Activated CD4-positive, alpha-beta T cell treated with anti-CD3 and anti-CD28 coated beads, Interleukin-2, amount 50 U/mL, for 48 hours (primary cell): ENCODE data around the gene RPTOR.

Source experiments
- DNase-seq, 2 experiments: peaks; one replicate each; pipeline ENCODE4 v3.0.0-alpha.2; 2020

The RPTOR gene

DNA sequence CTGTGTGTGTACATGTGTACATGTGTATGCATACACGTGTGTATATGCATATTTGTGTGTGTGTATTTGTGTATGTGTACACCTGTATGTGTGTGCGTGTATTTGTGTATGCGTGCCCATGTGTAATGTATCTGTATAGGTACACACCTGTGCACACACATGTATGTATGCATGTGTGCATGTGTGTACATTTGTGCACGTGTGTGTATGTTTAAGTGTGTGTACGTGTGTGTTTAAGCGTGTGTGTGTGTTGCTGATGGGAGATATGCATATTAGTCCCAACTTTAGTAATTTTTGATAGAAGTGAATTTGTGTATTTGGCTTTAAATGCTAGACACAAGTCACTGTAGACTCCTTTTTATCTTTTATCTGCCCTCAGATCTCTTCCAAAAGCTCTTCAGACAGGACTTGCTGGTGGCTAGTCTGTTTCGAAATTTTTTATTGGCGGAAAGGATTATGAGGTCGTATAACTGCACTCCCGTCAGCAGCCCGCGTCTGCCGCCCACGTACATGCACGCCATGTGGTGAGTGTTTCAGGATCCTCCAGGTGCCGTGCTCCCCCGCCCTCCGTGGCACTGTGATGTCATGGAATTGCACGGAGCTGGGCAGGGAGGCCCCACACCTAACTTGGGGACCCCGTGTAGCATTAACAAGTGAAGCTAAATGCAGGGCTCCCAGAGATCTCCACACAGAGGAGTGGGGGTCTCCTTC is 278.2 kb downstream of the RPTOR start:
- DNase-seq, result no peak

DNA sequence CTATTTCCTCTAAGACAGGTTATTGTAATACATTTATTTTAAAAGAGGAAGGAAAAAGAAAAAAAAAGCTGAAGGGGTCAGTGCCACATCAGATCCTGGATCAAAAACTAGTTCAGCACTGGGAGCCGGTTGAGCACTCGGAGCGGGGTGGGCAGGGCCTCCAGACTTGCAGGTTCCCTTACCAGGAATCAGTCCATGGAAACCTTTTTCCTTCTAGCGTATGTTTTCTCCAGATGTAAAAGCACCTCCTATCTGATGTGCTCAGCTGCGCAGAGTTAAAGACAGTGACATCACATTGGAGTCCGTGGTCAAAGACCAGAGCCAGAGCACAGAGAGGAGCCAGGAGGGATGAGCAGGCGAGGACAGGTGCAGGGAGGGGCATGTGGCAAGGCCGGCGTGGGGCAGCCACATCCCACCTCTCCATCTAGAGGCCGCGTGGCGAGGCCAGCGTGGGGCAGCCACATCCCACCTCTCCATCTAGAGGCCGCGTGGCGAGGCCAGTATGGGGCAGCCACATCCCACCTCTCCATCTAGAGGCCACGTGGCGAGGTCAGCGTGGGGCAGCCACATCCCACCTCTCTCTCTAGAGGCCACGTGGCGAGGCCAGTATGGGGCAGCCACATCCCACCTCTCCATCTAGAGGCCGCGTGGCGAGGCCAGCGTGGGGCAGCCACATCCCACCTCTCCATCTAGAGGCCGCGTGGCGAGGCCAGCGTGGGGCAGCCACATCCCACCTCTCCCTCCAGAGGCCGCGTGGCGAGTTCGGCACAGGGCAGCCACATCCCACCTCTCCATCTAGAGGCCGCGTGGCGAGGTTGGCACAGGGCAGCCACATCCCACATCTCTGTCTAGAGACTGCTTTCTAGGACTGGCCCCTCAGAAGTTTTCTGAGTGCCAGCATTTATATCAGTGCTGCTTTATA is 280.2 kb downstream of the RPTOR start:
- DNase-seq, result no peak

DNA sequence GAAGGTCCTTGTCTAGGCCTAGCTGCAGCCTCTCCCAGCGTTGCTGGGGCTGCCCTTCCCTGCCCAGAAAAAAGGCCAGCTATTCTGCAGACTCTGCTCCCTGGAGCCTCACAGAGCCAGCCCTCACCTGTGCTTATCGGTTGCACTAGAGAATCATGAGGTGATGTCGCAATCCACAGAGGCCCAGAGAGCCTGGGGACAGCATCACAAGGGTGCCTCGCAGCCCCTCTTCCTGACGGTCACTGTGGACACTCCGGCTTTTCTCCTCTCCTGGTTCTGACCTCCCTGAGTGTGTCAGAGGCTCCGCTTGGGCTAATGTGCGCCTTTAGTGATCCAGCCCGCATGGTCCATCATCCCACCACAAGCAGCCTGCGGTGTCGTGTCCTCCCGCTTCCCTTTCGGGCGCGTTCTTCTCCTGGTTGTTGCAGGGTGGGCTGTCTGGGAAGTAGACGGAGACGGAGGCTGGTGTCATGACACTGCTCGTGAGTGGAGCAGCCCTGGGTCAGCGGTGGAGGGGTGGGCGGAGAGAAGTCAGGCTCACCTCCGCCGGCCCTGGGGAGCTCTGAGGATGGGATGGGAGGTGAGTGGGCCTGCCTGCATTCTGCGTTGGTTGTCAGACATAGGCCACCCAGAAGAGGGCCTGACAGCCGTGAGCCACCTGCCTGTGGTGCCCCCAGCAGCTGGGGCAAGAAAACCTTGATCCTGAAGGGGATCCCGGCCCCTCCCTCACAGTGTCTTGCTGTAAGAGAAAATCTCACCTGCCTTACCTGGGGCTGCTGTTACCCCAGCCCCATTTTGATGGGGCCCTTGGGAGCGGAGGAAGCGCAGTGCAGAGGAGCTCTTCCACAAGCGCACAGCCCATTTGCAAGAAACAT is 281.1 kb downstream of the RPTOR start:
- DNase-seq, result no peak

DNA sequence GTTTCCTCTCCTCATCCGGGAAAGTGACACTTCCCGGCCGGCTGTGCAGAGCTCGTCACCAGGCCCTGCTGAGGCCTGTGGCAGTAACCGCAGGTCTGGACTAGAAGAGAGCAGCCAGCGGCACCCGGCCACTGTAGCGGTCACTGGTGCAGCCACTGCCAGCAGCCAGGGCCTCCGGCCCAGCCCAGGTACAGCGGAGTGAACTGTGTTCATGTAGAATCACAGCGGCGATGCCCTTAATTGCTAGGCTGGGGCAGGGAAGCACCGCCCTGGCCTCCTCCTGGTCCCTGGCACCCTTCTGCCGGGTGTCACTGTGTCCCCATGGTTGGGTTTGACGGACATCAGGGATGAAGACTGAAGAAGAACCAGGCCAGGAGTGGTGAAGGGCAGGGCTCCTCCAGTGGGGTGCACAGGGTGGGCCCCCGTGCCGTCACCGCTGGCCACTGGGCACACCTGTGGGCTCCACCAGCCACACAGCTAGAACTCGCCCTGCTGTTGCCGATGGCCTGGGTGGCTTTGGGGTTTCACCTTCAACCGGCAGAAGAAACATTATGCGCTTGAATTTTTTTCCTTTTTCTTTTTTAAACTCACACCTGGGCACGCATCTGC is 281.8 kb downstream of the RPTOR start:
- no peak for DNase-seq

DNA sequence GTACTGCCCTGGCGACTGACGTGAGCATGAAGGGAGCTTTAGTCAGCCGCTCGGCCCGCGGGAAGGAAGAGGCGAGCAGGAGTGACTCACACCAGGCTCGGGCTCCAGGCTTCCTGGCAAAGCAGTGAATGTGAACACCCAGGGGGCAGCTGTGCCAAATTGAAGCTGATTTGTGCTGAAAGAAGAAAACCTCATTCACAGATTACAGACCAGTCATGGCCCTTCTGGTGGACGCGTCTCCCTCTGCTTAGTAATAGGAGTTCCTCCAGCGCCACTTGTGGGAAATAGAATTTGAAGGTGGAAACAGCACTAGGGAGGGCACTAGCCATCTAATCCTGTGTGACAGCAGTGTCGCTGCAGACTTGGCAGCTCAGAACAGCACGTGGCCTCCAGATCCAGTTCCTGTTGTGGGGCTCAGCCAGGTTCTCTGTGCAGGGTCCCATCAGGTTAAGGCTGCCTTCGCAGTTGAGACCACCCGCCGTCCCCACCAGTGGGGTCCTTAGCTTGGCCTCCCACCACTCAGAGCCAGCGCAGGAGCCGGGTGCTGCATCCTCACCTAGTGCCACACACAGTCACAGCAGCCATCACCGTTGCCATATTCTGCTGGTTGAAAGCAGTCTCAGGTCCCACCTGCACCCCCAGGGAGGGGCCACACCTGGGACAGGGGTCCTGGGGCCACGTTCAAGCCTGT is 282.5 kb downstream of the RPTOR start:
- no peak for DNase-seq

DNA sequence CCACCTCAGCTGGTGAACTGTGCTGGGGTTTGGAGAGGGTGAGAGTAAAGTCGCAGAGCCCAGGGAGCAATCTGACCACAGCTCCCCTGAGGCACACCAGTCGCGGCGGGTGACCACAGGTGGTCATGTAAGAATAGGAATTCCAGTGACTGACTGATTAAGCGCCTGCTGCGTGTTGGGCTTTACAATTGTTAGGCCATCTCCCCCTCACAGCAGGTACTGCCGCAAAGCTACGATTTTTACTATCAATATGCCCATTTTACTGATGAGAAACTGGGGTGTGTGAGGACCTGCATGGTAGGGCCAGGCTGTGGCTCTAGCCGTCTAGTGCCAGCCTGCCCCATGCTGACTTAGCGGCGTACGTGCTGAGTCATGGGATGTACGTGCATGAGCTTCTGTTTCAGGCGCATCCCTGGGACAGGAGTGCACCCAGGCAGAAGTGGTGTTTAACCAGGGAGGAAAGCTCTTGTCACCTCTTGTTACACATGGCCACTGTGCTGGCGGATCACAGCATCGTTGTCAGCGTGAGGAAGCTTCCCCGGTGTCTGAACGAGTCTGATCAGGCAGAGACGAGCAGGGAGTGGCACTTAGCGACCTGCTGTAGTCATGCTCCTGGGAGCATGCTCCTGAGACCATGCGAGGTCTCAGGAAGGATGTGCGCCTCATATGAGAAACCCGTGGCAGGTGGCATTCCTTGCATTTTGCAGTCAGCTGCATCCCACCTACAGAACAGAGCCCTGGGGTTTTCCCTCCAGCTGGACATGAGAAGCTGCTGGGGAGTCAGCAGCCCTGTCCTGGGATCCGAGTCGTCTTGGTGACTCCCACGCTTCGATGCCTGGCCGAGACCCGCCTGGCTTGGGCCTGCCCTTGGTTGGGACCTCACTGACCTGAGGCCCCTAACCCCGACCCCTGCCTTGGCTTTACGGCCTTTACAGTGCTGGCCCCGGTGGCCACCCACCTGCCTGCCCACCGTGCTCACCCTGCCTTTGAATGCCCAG is 283.3 kb downstream of the RPTOR start:
- DNase-seq, result no peak

DNA sequence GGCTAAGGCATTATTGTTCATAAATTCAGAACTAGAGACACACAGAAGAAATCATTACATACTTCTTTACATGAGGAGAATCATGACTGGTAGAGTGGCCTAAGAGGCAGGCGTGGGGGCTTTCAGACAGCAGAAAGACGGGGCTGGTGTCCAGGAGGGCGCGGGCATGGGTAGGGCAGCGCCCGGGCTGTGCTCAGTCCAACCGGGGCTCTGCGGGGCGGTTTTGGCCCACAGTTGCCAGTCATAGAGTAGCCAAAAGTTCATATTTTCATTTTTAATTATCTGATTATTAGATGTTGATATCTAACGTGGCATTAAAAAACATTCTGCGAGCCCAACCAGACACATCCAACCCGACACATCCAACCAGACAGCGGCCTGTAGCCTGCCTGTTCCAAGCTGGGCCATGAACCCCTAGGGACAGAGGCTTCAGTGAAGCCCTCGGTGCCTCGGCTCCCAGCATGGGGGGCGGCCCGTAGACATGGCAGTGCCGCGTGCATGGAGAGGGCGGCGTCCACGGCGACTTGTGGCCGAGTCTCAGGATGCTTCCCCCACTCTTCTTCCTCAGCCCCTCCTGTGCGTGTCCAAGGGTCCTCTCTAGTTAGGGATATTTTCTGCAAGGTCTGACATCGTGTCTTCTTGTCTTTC is 284.7 kb downstream of the RPTOR start:
- DNase-seq, result no peak

DNA sequence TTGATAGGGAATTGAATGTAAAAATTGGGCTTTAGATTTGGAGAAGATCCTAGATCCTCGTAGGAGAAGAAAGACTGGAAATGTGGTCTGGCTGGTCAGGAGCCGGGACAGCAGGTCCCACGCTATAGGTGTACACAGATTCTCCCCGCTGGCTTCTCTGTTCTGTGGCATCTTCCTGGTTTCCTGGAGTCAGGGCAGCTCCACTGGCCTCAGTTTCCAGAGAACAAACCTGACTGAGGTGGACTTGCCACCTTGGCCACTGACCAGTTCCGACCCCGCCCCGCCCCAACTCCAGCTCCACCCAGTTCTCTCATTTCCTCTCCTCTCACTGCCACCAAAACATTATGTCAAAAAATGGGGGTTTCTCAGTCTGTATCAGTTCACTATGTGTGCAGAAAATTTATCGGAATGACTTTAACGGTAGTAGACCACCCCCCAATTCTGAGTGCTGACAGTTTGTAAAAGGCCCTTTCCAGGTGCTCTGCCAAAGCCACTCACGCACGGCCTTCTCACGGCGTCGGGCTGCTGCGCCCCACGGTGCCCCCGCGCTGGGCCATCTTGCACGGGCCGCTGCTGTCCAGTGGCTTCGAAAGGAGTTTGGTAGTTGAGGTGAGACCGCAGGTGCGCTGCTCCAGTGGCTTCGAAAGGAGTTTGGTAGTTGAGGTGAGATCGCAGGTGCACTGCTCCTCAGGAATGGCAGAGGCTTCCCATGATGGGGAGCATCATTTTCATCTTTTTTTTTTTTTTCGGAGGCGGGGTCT is 285.6 kb downstream of the RPTOR start:
- no peak for DNase-seq

DNA sequence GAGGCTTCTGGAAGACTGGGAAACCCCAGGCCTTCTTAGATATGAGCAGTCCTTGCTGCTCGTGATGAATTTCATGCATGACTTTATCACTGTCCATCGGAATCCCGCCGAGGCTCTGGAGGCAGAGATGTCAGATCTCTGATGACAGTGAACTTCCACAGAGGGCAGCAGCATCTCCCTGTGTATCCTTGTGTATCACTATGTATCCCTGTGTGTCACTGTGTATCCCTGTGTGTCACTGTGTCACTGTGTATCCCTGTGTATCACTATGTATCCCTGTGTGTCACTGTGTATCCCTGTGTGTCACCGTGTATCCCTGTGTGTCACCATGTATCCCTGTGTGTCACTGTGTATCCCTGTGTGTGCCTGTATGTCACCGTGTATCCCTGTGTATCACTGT is 286.9 kb downstream of the RPTOR start:
- DNase-seq, result no peak

DNA sequence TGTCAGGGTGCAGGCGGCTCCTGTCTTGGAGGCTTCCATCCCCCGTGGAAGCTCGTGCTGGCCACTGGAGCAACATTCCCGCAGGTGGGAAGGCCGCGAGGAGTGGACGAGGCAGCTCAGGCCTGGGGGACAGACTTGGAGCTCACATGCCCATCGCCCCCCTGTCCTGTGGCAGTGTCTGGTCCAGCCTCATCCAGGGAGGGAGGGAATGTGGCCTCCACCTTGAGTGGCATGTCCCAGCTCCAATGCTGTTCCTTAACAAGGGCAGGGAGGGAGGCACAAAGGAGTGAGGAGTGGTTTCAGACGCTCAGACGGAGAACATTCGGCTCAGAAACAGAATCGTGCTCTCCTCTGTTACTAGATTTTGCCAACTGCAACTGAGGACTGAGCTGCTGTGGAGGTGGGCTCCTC is 287.6 kb downstream of the RPTOR start:
- no peak for DNase-seq

DNA sequence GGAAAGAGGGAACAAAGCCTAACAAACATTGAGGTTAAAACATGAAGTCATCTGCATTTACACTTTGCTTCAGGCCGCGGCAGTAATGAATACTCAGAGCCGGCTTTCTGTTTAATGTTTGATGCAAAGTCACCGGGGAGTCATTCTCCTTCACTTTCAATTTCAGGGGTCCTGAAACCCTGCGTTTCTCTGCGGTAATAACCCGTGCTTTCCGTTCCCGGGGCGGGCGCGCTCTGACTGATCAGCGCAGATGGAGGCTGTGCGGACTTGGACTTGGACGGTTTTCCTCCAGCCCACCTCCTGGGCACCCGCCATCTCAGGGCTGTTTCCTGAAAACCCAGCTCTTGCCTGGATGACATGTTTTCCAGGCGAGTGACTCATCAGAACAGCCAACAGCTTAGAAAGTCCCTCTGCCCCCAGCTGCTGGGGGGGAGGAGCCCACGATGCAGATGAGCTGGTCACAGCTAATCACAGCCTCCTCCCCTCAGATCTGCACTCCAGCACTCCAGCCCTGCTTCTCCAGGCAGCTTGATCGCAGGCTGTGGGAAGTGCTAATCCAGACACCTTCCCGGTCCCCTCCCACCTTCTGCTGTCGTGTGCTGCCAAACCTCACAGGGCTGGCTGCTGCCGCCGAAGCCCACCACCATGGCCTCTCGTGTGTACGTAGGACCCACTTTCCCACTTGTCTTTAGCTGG is 288.4 kb downstream of the RPTOR start:
- DNase-seq, result peak; percentile 84 to 90

DNA sequence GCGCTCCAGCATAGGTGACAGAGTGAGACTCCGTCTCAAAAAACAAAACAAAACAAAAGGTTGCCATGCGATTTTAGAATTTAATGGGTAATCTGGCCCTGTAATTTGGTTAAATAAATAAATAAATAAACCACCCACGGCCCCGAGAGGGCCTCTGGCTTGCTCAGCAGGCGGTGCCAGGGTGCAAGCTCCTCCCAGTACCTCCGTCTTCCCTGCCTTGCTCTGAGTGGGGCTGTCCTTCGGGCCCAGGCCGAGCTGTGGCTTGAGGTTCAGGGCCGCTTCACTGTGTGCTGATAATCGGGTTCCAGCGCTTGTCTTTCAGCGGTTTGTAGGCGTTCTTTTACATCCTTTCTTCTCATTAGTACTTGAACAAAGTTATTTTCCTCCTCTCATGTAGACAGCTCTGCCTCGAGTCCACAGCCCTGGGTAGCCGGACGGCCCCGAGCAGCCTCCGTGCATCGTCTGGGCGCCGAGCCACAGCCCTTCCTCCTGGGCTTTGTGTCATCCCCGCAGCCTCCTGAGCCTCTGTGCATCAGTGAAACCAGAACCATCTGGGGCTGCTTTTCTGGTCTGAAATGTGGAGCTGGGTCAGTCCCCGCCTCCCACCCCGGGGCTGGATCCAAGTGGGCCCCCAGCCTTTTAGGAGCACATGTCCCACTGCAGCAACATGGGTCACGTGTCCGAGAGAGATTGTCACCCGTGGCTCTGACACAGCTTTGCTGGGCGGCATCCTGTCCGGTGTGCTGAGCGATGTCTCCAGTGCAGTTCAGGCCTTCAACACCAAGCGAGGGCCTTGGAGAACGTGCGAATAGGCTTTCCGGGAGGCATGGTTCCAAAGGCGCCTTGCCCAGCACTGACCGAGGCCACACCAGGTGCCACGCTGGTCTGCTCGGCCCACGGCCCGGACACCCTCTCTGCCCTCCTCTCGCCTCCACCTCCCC is 289.6 kb downstream of the RPTOR start:
- no peak for DNase-seq

DNA sequence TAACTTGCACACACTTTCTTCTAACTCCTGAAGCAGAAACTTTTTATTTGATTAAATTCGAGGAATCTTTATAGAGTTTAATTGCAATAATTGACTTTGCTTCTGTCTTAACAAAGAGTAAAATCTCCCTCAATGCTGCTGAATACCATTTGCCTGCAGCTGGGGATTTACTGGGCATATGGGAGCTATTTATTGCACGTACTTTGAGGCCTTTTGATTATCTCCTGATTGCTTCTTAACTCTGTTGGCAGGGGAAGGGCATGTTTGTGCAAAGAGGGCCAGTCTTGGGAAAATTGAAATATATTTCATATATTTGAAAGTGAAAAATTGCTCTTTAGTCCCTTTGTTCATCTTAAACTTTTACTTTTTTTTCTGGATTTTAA is 290.2 kb downstream of the RPTOR start:
- no peak for DNase-seq

DNA sequence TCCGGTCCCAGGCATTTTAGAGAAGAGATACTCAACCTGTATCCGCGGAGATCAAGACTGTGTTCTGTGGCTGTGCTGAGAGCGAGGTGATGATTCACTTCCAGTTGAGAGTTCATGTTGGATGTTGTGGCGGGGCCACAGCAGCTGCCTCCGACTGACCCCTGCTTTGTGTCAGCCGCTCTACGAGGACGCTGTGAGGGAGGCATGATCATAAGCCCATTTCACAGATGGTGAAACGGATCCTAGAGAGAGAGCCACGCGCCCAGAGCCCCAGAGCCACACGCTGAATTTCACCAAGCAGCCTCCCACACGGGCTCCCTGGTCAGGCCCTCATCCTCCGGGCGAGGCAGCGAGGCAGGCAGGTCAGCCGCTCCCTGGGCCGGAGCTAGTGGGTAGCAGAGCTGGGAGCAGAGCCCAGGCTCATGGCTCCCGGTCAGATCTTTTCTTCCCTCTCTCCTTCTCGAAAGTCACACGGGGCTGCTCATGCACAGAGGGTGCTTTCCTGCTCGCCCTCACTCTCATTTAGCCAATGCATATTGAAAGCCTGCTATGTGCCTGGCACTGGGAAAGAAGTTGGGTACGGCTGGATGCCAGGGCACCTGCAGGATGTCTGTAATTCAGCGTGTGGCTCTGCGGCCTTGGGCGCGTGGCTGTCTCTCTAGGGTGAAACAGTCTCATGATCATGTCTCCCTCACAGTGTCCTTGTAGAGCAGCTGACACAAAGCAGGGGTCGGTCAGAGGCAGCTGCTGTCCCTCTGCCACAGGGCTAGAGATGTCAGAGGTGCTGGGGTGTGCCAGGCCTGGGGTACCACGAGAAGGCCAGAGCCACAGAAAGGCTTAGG is 291.4 kb downstream of the RPTOR start:
- no peak for DNase-seq

DNA sequence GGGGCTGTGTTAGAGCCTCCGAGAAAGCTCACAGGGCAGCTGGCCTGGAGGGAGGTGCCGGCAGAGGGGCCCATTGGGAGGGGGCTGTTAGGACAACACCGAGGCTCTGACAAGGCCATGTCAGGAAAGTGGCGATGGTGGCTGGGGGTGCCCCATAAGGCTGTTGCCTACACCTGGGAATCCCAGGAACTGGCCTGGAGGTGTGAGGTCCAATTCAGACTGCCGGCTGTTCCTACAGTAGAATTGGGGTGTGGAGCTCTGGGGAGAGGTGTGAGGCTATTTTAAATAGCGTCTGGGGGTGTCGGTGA is 292.0 kb downstream of the RPTOR start:
- DNase-seq, result no peak

DNA sequence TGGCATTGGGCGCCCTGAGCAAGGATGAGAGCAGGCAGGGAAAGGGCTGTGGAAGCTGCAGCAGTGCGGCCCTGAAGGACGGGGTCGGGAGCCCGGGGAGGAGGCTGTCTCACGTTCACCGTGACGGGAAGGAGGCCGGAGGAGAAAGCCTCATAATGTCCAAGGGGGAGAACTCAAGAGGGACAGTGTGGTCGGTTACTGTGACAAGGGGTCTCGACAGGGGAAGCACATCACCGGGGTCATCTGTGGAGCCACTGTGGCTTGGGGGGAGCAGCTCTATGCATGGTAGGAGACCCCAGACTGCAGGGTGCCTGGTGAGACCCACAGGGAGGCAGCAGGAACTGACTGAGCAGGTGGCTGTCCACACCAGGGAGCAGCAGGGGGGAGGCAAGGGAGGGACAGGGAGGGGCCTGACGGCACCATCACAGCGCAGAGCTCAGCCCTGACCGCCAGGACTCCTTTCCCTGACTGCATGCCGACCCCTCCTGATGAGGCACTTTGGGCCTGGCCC is 292.4 kb downstream of the RPTOR start:
- no peak for DNase-seq

DNA sequence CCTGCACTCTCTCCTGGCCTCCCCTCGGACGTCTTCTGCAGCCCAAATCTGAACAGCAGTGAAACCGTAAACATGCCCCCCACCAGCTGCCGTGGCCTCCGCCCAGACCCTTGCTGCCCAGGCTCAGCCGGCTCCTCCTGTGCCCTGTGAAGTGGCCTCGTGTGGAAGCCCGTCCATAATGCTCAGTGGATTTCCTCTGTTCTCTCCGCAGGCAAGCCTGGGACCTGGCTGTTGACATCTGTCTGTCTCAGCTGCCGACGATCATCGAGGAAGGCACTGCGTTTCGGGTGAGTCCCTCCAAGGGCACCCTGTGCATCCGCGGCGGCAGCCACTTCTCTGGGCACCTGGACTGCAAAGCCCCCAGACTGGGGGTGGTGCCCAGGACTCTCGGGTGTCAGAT is 293.1 kb downstream of the RPTOR start:
- DNase-seq, result no peak
